BJ (cell line): Measurements from ENCODE around the gene CNPY1. TPM values are rescaled to one million over a fixed set of nuclear protein-coding genes. Genes with fewer than 3 reads are reported as not detected.

Experiments
- CTCF ChIA-PET: fragments of 350-600 bp; formaldehyde crosslinking; extraction: SDS; loops from one replicate; lab custom pipeline; 2021; ENCODE audit warnings: antibody characterized with exemption, inconsistent platforms; lab: Yijun Ruan, JAX
- POLR2A ChIA-PET: fragments of 300-600 bp; sonication (Branson Sonifier 250); formaldehyde crosslinking; extraction: SDS; loops from one replicate; lab custom pipeline; 2021; ENCODE audit warnings: antibody characterized with exemption; lab: Charles Lee
- DNase-seq: peaks from one replicate; pipeline ENCODE4 v3.0.0-alpha.2; 2011; ENCODE audit warnings: low read depth
- H3K27me3 ChIP-seq: 2 replicates; pipeline ENCODE4 v1.6.0; 2011; ENCODE audit warnings: low read length; ENCODE audit not compliant: control insufficient read depth, insufficient read depth
- H3K36me3 ChIP-seq: 2 replicates; pipeline ENCODE4 v1.5.1; 2011; ENCODE audit warnings: low read length; ENCODE audit not compliant: control insufficient read depth, insufficient read depth
- H3K4me3 ChIP-seq: 2 replicates; pipeline ENCODE4 v1.5.1; 2011; ENCODE audit warnings: low read depth, mild to moderate bottlenecking, control low read depth, low read length
- CTCF ChIP-seq: IDR thresholded peaks from 2 replicates; pipeline ENCODE4 v1.5.1; 2011; ENCODE audit warnings: low read depth, mild to moderate bottlenecking, control low read depth, inconsistent platforms, low read length, moderate library complexity; ENCODE audit not compliant: insufficient read depth
- polyA plus RNA-seq: library from polyadenylated mRNA; depleted of rRNA; stranded (reverse); fragments of >200 nt; gene quantifications from 2 replicates; pipeline ENCODE4 v1.2.3, GENCODE V29; 2011; rRNA removed

The CNPY1 gene
- polyA plus RNA-seq, 1 experiment, result not detected

- H3K27me3 ChIP-seq, result peaks cover 63% of the 10 kb centered on the region
- H3K4me3 ChIP-seq, result no peak overlapping the region
- no peaks in the 10 kb centered on the region for H3K36me3 ChIP-seq
- ChIA-PET CTCF (no interaction called here), POLR2A (no interaction called here)
- TF ChIP-seq CTCF, result no peak
- no peak for DNase-seq
Measured at GRCh38 chr7:155454183-155455112, 91.9 kb downstream of the CNPY1 start.

- Histone ChIP-seq H3K36me3 (no peaks in the 10 kb centered on the region), H3K27me3 (peaks cover 60% of the 10 kb centered on the region), H3K4me3 (no peak overlapping the region)
- ChIA-PET POLR2A (no interaction called here), CTCF (no interaction called here)
- TF ChIP-seq CTCF, result no peak
- DNase-seq, result no peak
Measured at GRCh38 chr7:155453296-155454182, 92.8 kb downstream of the CNPY1 start.

- CTCF ChIA-PET, result no interaction called here
- peaks cover 61% of the 10 kb centered on the region for H3K27me3 ChIP-seq
- H3K36me3 ChIP-seq, result no peaks in the 10 kb centered on the region
- POLR2A ChIA-PET, result no interaction called here
- H3K4me3 ChIP-seq, result no peak overlapping the region
- no peak for TF ChIP-seq CTCF
- DNase-seq, result no peak
Measured at GRCh38 chr7:155452505-155453295, 93.7 kb downstream of the CNPY1 start.

- Histone ChIP-seq H3K36me3 (no peaks in the 10 kb centered on the region), H3K27me3 (peaks cover 60% of the 10 kb centered on the region), H3K4me3 (no peak overlapping the region)
- no peak for TF ChIP-seq CTCF
- no peak for DNase-seq
- ChIA-PET CTCF (no interaction called here), POLR2A (no interaction called here)
Measured at GRCh38 chr7:155451840-155452239, 94.5 kb downstream of the CNPY1 start.

Other genes with a start within 250 kb of the CNPY1 start
- gene INSIG1, start 248.7 kb downstream of the CNPY1 start, polyA plus RNA-seq, result 10.0 and 11.0 TPM in 2 replicates
- gene EN2, start 88.4 kb downstream of the CNPY1 start, polyA plus RNA-seq, result not detected in 2 replicates
- gene RBM33, start 98.1 kb upstream of the CNPY1 start, polyA plus RNA-seq, result 5.0 and 5.2 TPM in 2 replicates